Kidney epithelial cell (primary cell): ENCODE measurements around the gene PBXIP1. TPM values are rescaled to one million over a fixed set of nuclear protein-coding genes. Genes with fewer than 3 reads are reported as not detected.

Source experiments
- DNase-seq: peaks from one replicate; pipeline ENCODE4 v3.0.0-alpha.2; 2010; ENCODE audit warnings: low read depth
- H3K27me3 ChIP-seq: 2 replicates; pipeline ENCODE4 v1.6.0; 2011; ENCODE audit warnings: low read length; ENCODE audit not compliant: control insufficient read depth, insufficient read depth
- H3K36me3 ChIP-seq: 2 replicates; pipeline ENCODE4 v1.5.1; 2011; ENCODE audit warnings: low read length; ENCODE audit not compliant: control insufficient read depth, insufficient read depth
- H3K4me3 ChIP-seq: 2 replicates; pipeline ENCODE4 v1.5.1; 2011; ENCODE audit warnings: low read depth, mild to moderate bottlenecking, control low read depth, low read length
- total RNA-seq: library from RNA; depleted of rRNA; stranded (reverse); fragments of >200 nt; gene quantifications from 2 replicates; pipeline ENCODE4 v1.2.3, GENCODE V29; 2015
- TF ChIP-seq, protein P1 (sequence below): IDR thresholded peaks from 2 replicates; pipeline ENCODE4 v1.5.1; 2011; ENCODE audit warnings: mild to moderate bottlenecking, moderate library complexity, low read length, control low read depth, inconsistent platforms; ENCODE audit not compliant: insufficient read depth, poor library complexity, severe bottlenecking

PBXIP1 gene
- total RNA-seq, 1 donor from 2014 or later, result 102 TPM

DNA sequence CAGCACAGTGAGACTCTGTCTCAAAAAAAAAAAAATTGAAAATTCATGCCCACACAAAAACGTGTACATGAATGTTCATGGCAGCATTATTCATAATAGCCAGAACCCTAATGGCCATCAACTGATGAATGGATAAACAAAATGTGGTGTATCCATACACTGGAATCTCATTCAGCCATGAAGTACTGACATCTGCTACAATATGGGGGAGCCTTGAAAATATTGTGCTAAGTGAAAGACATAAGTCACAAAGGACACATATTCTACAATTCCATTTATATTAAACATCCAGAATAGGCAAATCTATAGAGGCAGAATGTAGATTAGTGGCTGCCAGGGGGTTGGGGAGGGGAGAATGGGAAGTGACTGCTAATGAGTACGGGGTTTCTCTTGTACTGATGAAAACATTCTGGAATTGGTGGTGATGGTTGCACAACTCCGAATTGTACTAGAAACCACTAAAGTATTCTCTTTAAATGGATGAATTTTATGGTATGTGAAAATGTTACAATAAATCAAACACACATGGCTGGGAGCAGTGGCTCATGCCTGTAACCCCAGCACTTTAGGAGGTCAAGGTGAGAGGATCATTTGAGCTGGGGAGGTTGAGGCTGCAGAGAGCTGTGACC lies 52.8 kb downstream of the PBXIP1 start:
- H3K4me3 ChIP-seq, result no peak overlapping the region
- TF ChIP-seq, protein P1, sequence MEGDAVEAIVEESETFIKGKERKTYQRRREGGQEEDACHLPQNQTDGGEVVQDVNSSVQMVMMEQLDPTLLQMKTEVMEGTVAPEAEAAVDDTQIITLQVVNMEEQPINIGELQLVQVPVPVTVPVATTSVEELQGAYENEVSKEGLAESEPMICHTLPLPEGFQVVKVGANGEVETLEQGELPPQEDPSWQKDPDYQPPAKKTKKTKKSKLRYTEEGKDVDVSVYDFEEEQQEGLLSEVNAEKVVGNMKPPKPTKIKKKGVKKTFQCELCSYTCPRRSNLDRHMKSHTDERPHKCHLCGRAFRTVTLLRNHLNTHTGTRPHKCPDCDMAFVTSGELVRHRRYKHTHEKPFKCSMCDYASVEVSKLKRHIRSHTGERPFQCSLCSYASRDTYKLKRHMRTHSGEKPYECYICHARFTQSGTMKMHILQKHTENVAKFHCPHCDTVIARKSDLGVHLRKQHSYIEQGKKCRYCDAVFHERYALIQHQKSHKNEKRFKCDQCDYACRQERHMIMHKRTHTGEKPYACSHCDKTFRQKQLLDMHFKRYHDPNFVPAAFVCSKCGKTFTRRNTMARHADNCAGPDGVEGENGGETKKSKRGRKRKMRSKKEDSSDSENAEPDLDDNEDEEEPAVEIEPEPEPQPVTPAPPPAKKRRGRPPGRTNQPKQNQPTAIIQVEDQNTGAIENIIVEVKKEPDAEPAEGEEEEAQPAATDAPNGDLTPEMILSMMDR, result no peak
- no peaks in the 10 kb centered on the region for H3K36me3 ChIP-seq
- H3K27me3 ChIP-seq, result no peaks in the 10 kb centered on the region
- no peak for DNase-seq

DNA sequence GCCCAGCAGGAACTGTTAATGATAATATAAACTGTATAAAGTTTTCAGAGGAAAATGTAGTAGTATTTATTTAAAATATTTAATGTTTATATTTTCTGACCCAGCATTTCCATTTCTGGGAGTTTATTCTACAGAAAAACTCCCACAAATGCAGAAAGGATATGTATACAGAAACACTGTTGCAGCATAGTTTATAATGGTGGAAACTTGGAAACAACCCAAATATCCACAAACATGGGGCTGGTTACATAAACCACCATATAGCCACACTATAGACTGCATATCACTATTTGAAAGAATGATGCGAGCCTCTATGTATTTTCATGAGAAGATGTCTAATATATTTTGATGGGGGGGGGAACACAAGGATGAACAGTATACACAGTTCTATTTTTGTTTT lies 54.3 kb downstream of the PBXIP1 start:
- TF ChIP-seq, protein P1, result no peak

DNA sequence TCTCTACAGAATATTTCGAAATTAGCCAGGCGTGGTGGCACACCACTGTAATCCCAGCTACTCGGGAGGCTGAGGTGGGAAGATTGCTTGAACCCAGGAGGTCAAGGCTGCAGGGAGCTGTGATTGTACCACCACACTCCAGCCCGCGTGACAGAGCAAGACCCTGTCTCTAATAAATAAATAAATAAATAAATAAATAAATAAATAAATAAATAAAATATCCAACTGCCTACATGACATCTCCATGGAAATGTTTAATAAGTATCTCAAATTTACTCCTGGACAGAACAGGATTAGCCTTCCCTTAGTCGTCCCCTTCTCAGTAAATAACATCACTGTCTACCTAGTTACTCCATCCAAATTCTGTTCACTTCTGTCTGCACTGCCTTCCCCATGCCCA lies 56.9 kb downstream of the PBXIP1 start:
- DNase-seq, result no peak
- no peaks in the 10 kb centered on the region for H3K36me3 ChIP-seq
- peaks cover 12% of the 10 kb centered on the region for H3K27me3 ChIP-seq
- TF ChIP-seq, protein P1, result no peak
- H3K4me3 ChIP-seq, result no peak overlapping the region

More for the DNA sequence above, 54.3 kb downstream of the PBXIP1 start:
- Histone ChIP-seq H3K27me3 (peaks cover 12% of the 10 kb centered on the region), H3K4me3 (no peak overlapping the region), H3K36me3 (no peaks in the 10 kb centered on the region)
- DNase-seq, result no peak

DNA sequence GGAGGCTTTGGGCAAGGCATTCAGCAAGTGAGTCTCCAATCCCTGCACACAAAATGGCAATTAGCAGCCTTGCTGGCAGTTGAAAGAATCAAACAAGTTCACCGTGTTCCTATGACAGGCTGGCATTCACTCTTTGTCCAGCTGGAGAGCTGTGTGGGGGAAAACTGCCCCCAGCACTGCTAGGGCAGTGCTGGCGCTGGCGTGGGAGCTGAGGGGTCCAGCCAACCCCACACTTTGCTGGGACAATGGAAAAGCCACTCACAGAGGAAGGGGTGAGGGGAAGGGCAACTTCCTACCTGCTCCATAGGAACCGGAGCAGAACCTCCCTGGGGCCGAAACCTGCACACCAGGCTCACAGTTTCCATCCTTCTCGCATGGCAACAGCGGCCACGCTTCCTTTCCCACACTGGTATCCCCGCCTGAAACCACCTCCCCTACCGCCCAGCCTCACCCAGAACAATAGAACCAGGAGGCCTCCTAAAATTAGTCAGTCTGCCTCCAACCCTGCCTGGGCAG lies 59.1 kb downstream of the PBXIP1 start:
- H3K36me3 ChIP-seq, result no peaks in the 10 kb centered on the region
- no peak for DNase-seq
- H3K27me3 ChIP-seq, result peaks cover 12% of the 10 kb centered on the region
- no peak overlapping the region for H3K4me3 ChIP-seq
- TF ChIP-seq, protein P1, result no peak

DNA sequence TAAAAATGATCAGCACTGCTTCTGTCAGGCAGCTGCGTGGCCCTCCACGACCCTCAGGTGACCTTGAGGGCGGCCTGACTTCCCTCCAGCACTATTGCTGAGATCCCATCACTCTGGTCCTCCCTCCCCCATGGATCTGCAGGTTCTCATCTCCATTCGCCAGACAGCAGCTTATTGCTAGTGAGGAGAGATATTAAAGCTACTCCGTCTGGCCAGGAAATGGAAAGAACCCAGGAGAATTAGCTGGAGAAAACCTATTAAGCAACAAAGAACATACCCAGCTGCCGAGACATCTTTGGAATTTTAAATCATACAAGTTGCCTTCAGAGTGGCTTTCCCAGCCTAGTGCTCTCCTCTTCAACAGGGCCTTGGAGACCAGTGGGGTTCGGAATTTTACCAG lies 60.1 kb downstream of the PBXIP1 start:
- TF ChIP-seq, protein P1, result no peak
- peaks cover 12% of the 10 kb centered on the region for H3K27me3 ChIP-seq
- H3K36me3 ChIP-seq, result no peaks in the 10 kb centered on the region
- DNase-seq, result no peak
- H3K4me3 ChIP-seq, result no peak overlapping the region

Other genes starting within 250 kb of the PBXIP1 start
- gene KCNN3, start 85.8 kb downstream of the PBXIP1 start, total RNA-seq, result 0.04 and 0.34 TPM in 2 replicates
- gene PMVK, start 19.4 kb downstream of the PBXIP1 start, total RNA-seq, result 9.7 and 13.6 TPM in 2 replicates
- gene PYGO2, start 5.7 kb upstream of the PBXIP1 start, total RNA-seq, result 21.2 and 27.8 TPM in 2 replicates
- 176 and 183 TPM in 2 replicates for gene SHC1, start 14.6 kb upstream of the PBXIP1 start, total RNA-seq
- gene CKS1B, start 18.6 kb upstream of the PBXIP1 start, total RNA-seq, result 67.4 and 72.4 TPM in 2 replicates
- 53.0 and 60.9 TPM in 2 replicates for gene FLAD1, start 27.2 kb upstream of the PBXIP1 start, total RNA-seq
- 1.6 TPM in 1 of 2 replicates, not detected in the other for gene LENEP, start 37.5 kb upstream of the PBXIP1 start, total RNA-seq
- gene ZBTB7B, start 46.7 kb upstream of the PBXIP1 start, total RNA-seq, result 28.0 and 40.3 TPM in 2 replicates
- 0.27 TPM in 1 of 2 replicates, not detected in the other for gene DCST2, start 77.7 kb upstream of the PBXIP1 start, total RNA-seq
- gene DCST1, start 77.7 kb upstream of the PBXIP1 start, total RNA-seq, result not detected in 2 replicates
- 186 and 209 TPM in 2 replicates for gene ADAM15, start 95.2 kb upstream of the PBXIP1 start, total RNA-seq
- gene EFNA4, start 107.6 kb upstream of the PBXIP1 start, total RNA-seq, result 16.8 and 19.9 TPM in 2 replicates
- 1.6 and 1.7 TPM in 2 replicates for gene EFNA3, start 122.7 kb upstream of the PBXIP1 start, total RNA-seq
- 126 and 166 TPM in 2 replicates for gene EFNA1, start 171.8 kb upstream of the PBXIP1 start, total RNA-seq
- 26.6 and 28.7 TPM in 2 replicates for gene SLC50A1, start 179.8 kb upstream of the PBXIP1 start, total RNA-seq
- 36.4 and 74.9 TPM in 2 replicates for gene DPM3, start 184.4 kb upstream of the PBXIP1 start, total RNA-seq
- 207 and 241 TPM in 2 replicates for gene KRTCAP2, start 217.2 kb upstream of the PBXIP1 start, total RNA-seq
- 7.1 and 9.1 TPM in 2 replicates for gene TRIM46, start 217.8 kb upstream of the PBXIP1 start, total RNA-seq